ENCODE results near the gene SMARCE1.

DNA sequence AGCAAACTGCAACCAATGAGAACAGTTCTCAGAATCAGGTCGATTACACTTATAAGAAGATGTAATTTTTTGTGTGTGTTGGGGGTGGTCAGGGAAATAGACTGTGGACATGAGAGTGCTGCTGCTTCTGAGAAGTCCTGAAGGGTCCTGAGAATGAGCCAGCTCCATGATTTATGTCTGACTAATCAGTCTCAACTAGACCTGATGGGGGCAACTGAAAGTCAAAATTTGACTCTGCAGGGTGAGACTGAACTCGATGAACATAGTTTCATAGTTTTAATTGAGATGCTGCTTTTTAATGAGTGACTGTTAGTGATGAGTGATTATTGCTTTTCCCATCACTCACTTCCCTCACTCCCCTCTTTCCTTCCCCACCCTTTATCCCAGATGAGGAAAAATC lies 37.3 kb downstream of the SMARCE1 start:
- no peak for TF ChIP-seq CTCF (conservative IDR thresholded peaks at IDR 0.05 in 1 of 2, IDR thresholded peaks at IDR 0.05 in 1 of 2; ENCODE audit: extremely low read depth in 1 of 2, insufficient read depth in 1 of 2, low read depth in 1 of 2, low read length in 2 of 2)
- no peak for TF ChIP-seq EZH2 (IDR thresholded peaks at IDR 0.05; ENCODE audit: borderline replicate concordance, low read length)

Data from mammary epithelial cell (primary cell).